HepG2 (cell line): ENCODE data around the gene RSPH9. TPM values are rescaled to one million over a fixed set of nuclear protein-coding genes. Genes with fewer than 3 reads are reported as not detected.

Experiments used
- ATAC-seq: fragments of 200-7000 bp; cut with Tn5 transposase; 3 replicates; pipeline ENCODE4 v1.9.1; 2020; ENCODE audit warnings: mild to moderate bottlenecking, moderate library complexity
- BruUV-seq: library from RNA; stranded (reverse); fragments of 400-500 nt; replicated peaks from 2 replicates; lab custom pipeline; 2021; lab: Mats Ljungman, UMichigan
- CTCF ChIA-PET: fragments of 300-600 bp; formaldehyde crosslinking; extraction: SDS; loops from one replicate; lab custom pipeline; 2021; ENCODE audit warnings: low total read pairs, inconsistent platforms, low intra/inter-chr PET ratio; lab: Yijun Ruan, JAX
- POLR2A ChIA-PET: fragments of 350-600 bp; sonication (Branson Sonifier 250); formaldehyde crosslinking; loops from one replicate; lab custom pipeline; 2020; ENCODE audit warnings: antibody characterized with exemption, inconsistent platforms; lab: Yijun Ruan, JAX
- DNase-seq: peaks from one replicate; pipeline ENCODE4 v3.0.0-alpha.2; 2015; ENCODE audit warnings: low spot score
- FAIRE-seq: peaks from 3 replicates; lab custom pipeline; 2011; peaks lifted over from hg19 to GRCh38; lab: Jason Lieb, UNC
- H2AFZ ChIP-seq: one replicate; pipeline ENCODE4 v1.6.1; 2011; ENCODE audit warnings: low read length, inconsistent platforms
- H3K27ac ChIP-seq: fragments of 300-600 bp; 3 replicates; pipeline ENCODE4 v1.8.0; 2011; ENCODE audit warnings: mixed run types, mild to moderate bottlenecking, mixed read lengths, low read length, inconsistent platforms; ENCODE audit not compliant: insufficient read depth; ENCODE audit errors: extremely low read length
- H3K27me3 ChIP-seq, 2 experiments: fragments of 200-600 bp in 1 of 2; 2 replicates in 1 of 2; 3 replicates in 1 of 2; pipeline versions ENCODE4 v1.6.0 to v1.8.0; 2011; ENCODE audit warnings: low read length in 2 of 2, mild to moderate bottlenecking in 2 of 2, moderate library complexity in 2 of 2, inconsistent platforms in 1 of 2; ENCODE audit not compliant: insufficient read depth in 2 of 2, control insufficient read depth in 1 of 2
- H3K36me3 ChIP-seq, 2 experiments: fragments of 200-600 bp in 1 of 2; replicated peaks in 1 of 2; 2 replicates in 1 of 2; 3 replicates in 1 of 2; pipeline versions ENCODE4 v1.5.1 to v1.8.0; 2011; ENCODE audit warnings: low read length in 2 of 2, inconsistent platforms in 1 of 2; ENCODE audit not compliant: insufficient read depth in 2 of 2, control insufficient read depth in 1 of 2
- H3K4me1 ChIP-seq: 2 replicates; pipeline ENCODE4 v1.5.1; 2012; ENCODE audit warnings: low read length, inconsistent platforms; ENCODE audit not compliant: insufficient read depth
- H3K4me2 ChIP-seq: 2 replicates; pipeline ENCODE4 v1.6.0; 2011; ENCODE audit warnings: low read depth, low read length, inconsistent platforms
- H3K4me3 ChIP-seq, 3 experiments: fragments of 200-600 bp in 1 of 3; sonication (generic), shearing (Covaris generic) in 1 of 3; replicated peaks in 1 of 3; 2 replicates each; pipeline ENCODE4 v1.5.1; 2011 to 2016; ENCODE audit warnings: low read length in 3 of 3, inconsistent platforms in 2 of 3, low read depth in 2 of 3, mild to moderate bottlenecking in 2 of 3, control low read depth in 1 of 3, mixed read lengths in 1 of 3; ENCODE audit not compliant: insufficient read depth in 1 of 3
- H3K79me2 ChIP-seq: one replicate; pipeline ENCODE4 v1.6.1; 2011; ENCODE audit warnings: low read length, inconsistent platforms; ENCODE audit not compliant: insufficient read depth
- H3K9ac ChIP-seq: 2 replicates; pipeline ENCODE4 v1.6.0; 2011; ENCODE audit warnings: mild to moderate bottlenecking, low read depth, low read length, inconsistent platforms; ENCODE audit not compliant: insufficient read depth
- H3K9me3 ChIP-seq: 2 replicates; pipeline ENCODE4 v1.5.1; 2012; ENCODE audit warnings: mild to moderate bottlenecking, low read length
- H4K20me1 ChIP-seq: 2 replicates; pipeline ENCODE4 v1.6.0; 2011; ENCODE audit warnings: inconsistent platforms, mild to moderate bottlenecking, low read length, moderate library complexity; ENCODE audit not compliant: insufficient read depth
- AGO2 ChIP-seq: fragments of 200-400 bp; formaldehyde crosslinking; optimal IDR thresholded peaks from 2 replicates; pipeline ENCODE3; 2017; ENCODE audit warnings: mild to moderate bottlenecking, low read depth, low read length, moderate library complexity
- ATM ChIP-seq: fragments of 450-650 bp; IDR thresholded peaks from 2 replicates; pipeline ENCODE4 v1.7.1; 2017; ENCODE audit warnings: mild to moderate bottlenecking, borderline replicate concordance
- E2F2 ChIP-seq: sonication (generic); formaldehyde crosslinking; IDR thresholded peaks from 2 replicates; pipeline ENCODE4 v1.4.0; 2020; ENCODE audit warnings: missing genetic modification reagents, borderline replicate concordance
- HOXA5 ChIP-seq: sonication (generic); formaldehyde crosslinking; IDR thresholded peaks from 2 replicates; pipeline ENCODE4 v1.4.0; 2020; ENCODE audit warnings: missing genetic modification reagents
- MBNL3 ChIP-seq: fragments of 250-450 bp; sonication (Bioruptor Pico); conservative IDR thresholded peaks from 2 replicates; pipeline ENCODE4 v1.8.0; 2022; ENCODE audit warnings: mild to moderate bottlenecking, inconsistent platforms
- MYC ChIP-seq: sonication (generic); formaldehyde crosslinking; IDR thresholded peaks from 2 replicates; pipeline ENCODE4 v1.9.0; 2021; ENCODE audit warnings: missing genetic modification reagents, borderline replicate concordance
- MYNN ChIP-seq: sonication (generic); formaldehyde crosslinking; IDR thresholded peaks from 2 replicates; pipeline ENCODE4 v1.4.0; 2020; ENCODE audit warnings: mild to moderate bottlenecking, low read depth, missing genetic modification reagents
- PAF1 ChIP-seq: IDR thresholded peaks from 2 replicates; pipeline ENCODE4 v1.6.1; 2016; ENCODE audit warnings: missing genetic modification reagents, missing compliant biosample characterization
- RBM22 ChIP-seq: fragments of 200-400 bp; formaldehyde crosslinking; optimal IDR thresholded peaks from 2 replicates; pipeline ENCODE3; 2017; ENCODE audit warnings: mild to moderate bottlenecking, low read length, moderate library complexity
- ZNF572 ChIP-seq: sonication (generic); formaldehyde crosslinking; IDR thresholded peaks from 2 replicates; pipeline ENCODE4 v1.5.1; 2020; ENCODE audit warnings: mild to moderate bottlenecking, missing genetic modification reagents
- ZNF616 ChIP-seq: sonication (generic); formaldehyde crosslinking; IDR thresholded peaks from 2 replicates; pipeline ENCODE4 v1.5.0; 2020; ENCODE audit warnings: low read depth, mild to moderate bottlenecking, missing genetic modification reagents
- ZNF761 ChIP-seq: sonication (generic); formaldehyde crosslinking; conservative IDR thresholded peaks from 2 replicates; pipeline ENCODE4 v1.4.0; 2020; ENCODE audit warnings: mild to moderate bottlenecking, missing genetic modification reagents
- ZNF800 ChIP-seq: sonication (generic); formaldehyde crosslinking; IDR thresholded peaks from 2 replicates; pipeline ENCODE4 v1.4.0; 2020; ENCODE audit warnings: missing genetic modification reagents
- WGBS: methylation state at CpG from one replicate; pipeline ENCODE4 v1.1.6; 2017; ENCODE audit warnings: low lambda C conversion rate; 5-methylcytosine and 5-hydroxymethylcytosine counted together
- in situ Hi-C: cut with HindIII; loops from 2 replicates; pipeline ENCODE4 v1.10.0; 2017; ENCODE audit warnings: low pct_unique_long_range_greater_than_20kb; ENCODE audit not compliant: extremely low pct_ligation_motif_present
- intact Hi-C: fragments of 100-400 bp; cut with micrococcal nuclease; formaldehyde crosslinking; loops from one replicate; pipeline ENCODE4 v1.10.0; 2022; ENCODE audit not compliant: unreplicated experiment
- polyA plus RNA-seq, 8 experiments: library from polyadenylated mRNA; depleted of rRNA in 3 of 8; stranded (reverse) in 7 of 8; unstranded in 1 of 8; fragments of >200 nt; fragmentation: Illumina TruSeq in 4 of 8; extraction: Trizol in 4 of 8; gene quantifications; 2 replicates each; pipeline versions ENCODE4 v1.2.1 to v1.2.3, GENCODE V29; 2011 to 2016; ENCODE audit warnings: low read depth in 4 of 8, missing spikeins in 1 of 8, mixed read lengths in 1 of 8; ENCODE audit not compliant: insufficient read depth in 1 of 8
- total RNA-seq, 5 experiments: library from RNA; depleted of rRNA; stranded (reverse); fragments of >200 nt; fragmentation: Illumina TruSeq; extraction: Trizol; gene quantifications; 2 replicates each; pipeline ENCODE4 v1.2.3, GENCODE V29; 2016; ENCODE audit warnings: low read depth in 1 of 5

RSPH9 gene
- total and polyA plus RNA-seq, 2 of the 13 experiments (the other 11 are each of a cell fraction or from before 2014, with no cell fraction given) = 0.04 TPM; not detected in 1

GRCh38 chr6:43621836-43622180, 23.0 kb upstream of the RSPH9 start (continued):
- TF ChIP-seq E2F2 (no peak), ZNF761 (CRISPR knock-in tag) (no peak), MBNL3 (CRISPR knock-in tag) (no peak)

GRCh38 chr6:43622541-43622940, 22.3 kb upstream of the RSPH9 start:
- no peak for FAIRE-seq
- no peak for DNase-seq
- WGBS = 96% methylated on average over 10 of the region's 10 CpGs
- no TSS peak for BruUV-seq
- Histone ChIP-seq H3K27ac (no peak overlapping the region), H3K27me3 (no peaks in the 10 kb centered on the region), H2AFZ (no peak overlapping the region), H3K4me2 (no peak overlapping the region), H3K9me3 (no peaks in the 10 kb centered on the region), H3K4me1 (peaks cover 20% of the 10 kb centered on the region), H3K9ac (no peak overlapping the region), H3K4me3 (no peak overlapping the region), H3K36me3 (peaks cover 44 to 61% of the 10 kb centered on the region in 2 experiments), H3K79me2 (peaks cover 7% of the 10 kb centered on the region), H4K20me1 (no peaks in the 10 kb centered on the region)
- in situ Hi-C loops = no loop called here
- intact Hi-C loops = no loop called here
- ChIA-PET POLR2A (interaction anchor here (1.0 to 1.5 kb wide), 2 partner anchors 16 to 47 kb away, joined by 3 read pairs; no protein-coding TSS in a partner anchor), CTCF (no interaction called here)
- ATAC-seq = no peak
- peak; percentile 46 for TF ChIP-seq AGO2
- no peak for TF ChIP-seq HOXA5
- no peak for TF ChIP-seq ATM
- no peak for TF ChIP-seq ZNF616 (CRISPR knock-in tag)
- no peak for TF ChIP-seq MYNN
- TF ChIP-seq ZNF800 (CRISPR knock-in tag) = no peak
- no peak for TF ChIP-seq MYC (CRISPR knock-in tag)
- peak; percentile 46 for TF ChIP-seq RBM22
- TF ChIP-seq ZNF572 (CRISPR knock-in tag) = no peak
- TF ChIP-seq PAF1 (CRISPR knock-in tag) = no peak
